ENCODE data around the gene CIDEB. TPM values are rescaled to one million over a fixed set of nuclear protein-coding genes. Genes with fewer than 3 reads are reported as not detected.

Gene CIDEB
- total RNA-seq, 1 donor from 2014 or later: 4.6 TPM

DNA sequence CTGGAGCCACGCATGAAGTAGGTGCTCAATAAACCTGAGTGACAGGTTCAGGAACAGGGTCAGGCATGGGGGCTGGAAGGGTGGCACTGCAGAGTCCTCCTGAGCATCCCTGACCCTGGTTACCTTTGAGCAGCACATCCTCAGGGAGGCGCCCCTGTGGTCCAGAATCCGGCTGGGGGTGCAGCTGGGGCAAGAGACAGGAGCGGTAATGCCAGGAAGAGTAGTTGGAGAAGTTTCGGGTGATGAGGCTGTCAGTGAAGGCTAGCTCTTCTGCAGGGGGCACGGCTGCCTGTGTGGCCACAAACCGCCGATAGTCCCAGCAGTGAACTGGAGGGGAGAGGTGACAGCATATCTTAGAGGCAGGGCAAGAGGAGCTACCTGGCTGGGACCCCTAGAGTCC lies 38.4 kb downstream of the CIDEB start:
- DNase-seq: no peak

DNA sequence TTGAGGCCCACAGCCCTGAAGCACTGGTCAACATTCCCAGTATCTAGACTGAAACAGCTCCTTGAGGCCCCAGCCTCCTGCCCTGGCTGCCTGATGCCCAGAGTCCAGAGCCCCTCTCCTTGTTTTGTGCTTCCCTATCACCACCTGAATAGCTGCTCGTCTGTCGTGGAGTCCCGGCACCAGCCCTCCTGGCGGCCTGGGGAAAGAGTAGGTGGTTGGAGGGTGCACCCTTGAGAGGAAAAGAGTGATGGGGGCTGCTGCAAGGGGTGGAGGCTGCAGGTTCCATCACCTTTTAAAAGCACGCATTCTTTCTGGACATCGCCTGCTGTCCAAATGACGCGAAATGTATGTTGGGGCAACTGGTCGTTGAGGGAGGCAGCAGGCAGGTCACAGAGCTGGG lies 39.6 kb downstream of the CIDEB start:
- DNase-seq: no peak

DNA sequence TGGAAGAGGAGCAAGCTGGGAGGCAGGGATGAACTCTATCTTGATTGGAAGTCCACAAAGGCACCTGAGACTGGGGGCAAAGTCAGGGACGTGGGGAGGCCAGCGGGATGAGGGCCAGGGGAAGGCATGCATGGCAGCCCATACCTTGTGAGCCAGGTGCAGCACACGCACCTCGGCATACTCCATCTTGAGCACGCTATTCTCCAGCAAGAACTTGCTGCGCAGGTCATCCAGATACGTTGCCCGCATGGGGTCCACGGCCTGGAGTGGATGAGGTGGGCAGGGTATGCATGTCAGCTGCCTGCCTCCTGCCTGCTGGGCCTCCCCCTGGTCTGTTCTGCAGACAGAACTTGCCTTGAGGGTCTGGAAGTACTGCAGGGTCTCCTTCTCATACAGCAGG lies 40.3 kb downstream of the CIDEB start:
- no peak for DNase-seq

DNA sequence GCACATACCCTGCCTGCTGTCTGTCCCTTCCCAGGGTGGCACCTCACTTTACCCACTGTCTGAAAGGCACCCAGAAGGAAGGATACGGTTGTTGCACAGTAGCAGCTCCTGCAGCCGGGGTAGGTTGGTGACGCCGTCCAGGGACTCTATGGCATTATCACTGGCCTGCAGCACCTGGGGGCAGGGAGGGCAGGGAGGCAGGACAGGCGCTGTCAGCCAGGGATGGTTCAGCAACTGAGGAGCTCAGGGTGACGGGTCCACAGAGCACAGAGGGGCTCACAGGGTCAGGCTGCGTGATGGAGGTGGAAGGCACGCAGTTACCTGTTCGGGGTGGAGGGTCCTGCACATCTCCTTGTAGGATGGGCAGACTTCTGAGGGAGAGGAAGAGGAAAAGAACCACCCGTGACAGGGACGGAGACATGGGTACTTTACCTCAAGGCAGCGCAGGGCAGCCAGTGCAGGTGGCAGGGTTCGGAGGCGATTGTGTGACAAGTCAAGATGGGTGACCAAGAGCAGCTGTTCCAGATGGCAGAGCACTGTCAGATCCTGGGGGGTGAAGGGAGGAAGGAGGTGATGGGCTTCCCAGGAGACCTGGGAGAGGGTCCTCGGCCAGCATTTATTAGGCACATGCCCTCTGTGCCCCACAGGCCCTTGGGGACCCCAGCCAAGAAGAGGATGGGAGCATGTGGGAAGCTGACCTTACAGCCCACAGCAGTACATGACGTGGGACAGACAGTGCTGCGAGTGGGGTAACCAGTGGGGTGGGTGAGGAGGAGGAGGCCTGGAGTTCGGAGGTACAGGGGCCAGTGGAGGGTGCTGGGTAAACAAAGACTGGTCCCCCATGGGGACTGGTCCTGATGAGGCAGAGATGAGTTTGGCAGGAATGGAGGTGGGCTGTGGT lies 41.2 kb downstream of the CIDEB start:
- DNase-seq: no peak

DNA sequence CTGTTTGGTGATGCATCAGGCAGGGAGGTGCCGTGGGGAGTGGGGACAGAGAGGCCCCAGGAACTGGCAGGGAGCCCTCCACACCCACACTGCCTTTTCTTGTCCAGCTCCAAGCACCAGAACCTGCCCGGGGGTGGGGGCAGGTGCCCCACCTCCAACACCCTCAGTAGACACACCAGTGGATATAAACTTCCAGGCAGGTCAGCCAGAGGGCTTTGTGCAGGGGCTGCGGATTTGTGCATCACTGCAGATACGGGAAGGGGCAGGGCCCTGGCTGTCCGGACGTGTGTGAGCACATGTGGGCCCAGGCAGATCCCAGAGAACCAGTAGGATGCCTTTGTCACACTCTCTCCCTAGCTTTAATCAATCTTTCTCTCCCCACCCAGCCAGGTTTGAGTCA lies 43.5 kb downstream of the CIDEB start:
- DNase-seq: no peak

DNA sequence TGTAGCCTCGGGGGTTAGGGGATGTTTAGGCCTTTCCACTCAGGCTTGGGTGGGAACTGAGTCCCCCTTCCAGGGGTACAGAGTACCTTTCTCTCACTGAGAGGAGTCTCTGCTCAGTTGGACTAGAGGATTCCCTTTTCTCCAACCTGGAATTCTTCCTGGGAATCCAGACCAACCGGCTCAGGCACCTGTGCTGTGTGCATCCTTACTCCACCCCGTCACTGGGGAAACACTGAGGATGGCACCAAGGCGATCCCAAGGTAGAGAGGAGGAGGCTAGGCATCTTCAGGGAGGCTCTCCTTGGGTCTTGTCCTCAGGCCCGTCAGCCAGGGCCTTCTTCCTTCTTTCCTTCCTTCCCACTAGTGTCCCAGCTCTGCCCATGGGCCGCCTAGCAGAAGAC lies 43.9 kb downstream of the CIDEB start:
- DNase-seq: no peak

DNA sequence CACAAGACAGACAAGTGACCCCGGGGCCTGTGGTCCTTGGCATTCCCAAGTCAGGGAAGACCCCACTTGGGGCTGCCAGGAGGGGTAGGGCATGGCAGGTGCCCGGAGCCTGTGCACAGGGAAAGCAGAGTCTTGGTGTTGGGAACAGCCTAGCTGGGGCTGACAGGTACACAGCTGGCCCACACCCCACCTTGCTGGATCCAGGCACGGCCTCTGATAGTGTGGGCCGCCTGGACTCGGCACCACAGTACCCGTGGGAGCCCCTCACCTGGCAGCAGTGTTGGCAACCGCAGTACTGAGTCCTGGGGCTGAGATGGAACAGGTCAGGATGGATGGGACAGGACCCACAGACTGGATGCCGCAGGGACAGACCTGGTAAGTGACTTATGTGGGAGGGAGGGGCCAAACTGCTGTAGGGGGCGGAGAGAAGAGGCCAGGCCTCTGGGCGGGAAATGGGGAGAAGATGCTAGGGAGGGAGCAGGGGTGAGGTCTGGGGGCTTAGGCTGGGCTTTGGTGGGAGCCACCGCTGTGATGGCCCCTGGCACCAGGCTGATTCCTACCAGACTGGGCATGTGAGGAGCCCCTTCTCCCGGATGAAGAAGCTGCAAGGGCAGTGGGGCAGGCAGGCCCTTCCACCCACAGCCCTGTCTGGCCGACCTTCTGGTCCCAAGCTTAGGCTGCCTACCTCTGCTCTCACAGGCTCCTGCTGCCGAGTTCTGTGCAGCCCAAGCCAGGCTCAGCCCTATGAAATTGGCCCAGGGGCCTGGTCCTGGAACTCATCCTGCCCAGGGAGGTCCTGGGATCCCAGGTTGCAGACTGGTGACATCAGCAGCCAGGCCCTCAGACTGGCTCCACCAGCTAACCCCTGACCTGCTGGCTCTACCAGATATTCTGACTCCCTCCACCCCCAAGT lies 44.7 kb downstream of the CIDEB start, which contains the start of gene TGM1:
TSS of gene TGM1 (minus strand) at position 357 of the 913 bp plus-strand sequence. CDS start 825 bp downstream, outside the sequence.
- DNase-seq: no peak

DNA sequence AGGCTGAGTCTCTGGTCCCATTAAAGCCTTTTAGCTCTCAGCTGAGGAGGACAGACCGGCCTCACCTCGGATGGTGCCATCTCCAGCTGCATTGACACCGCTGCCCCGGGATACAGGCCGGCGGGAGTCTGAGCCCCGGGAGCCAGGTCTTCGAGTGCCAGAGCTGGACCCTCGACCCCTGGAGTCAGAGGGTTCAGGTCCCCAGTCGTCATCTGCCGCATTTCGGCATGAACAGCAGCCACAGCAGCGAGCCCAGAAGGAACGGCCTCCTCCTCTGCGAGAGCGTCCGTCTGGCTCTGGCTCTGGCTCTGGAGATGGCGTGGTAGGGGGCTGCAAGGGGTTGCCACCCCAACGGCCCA lies 45.8 kb downstream of the CIDEB start:
- no peak for DNase-seq

DNA sequence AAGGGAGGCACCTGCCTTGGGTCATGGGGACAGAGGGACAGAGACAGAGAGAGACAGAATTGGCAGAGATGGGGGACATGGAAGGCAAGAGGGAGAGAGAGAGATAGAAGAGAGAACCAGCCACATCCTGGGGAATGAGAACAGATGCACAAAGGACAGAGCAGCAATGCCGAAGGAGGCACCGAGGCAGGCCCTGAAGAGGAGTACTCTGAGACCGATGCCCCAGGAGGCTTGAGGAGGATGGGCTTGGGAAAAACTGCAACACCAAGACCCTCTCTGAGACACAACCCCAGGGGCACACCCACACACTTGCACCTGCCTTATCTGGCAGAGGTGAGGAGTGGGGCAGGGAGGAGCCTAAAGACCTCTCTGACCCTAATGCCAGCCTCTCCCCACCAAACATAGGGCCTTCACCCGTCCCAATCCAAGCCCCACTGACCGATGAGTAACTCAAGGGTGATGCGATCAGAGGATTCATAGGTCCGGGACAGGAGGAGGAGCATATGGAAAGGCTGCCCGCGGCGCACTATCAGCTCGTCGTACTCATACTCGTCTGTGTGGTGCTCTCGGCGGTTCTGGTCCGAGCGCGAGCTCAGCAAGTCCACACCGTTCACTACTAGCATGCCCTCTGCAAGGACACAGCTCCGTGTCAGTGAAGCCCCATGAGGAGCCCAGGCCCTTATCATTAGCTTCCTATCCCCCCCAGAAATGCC lies 46.4 kb downstream of the CIDEB start:
- DNase-seq: no peak

DNA sequence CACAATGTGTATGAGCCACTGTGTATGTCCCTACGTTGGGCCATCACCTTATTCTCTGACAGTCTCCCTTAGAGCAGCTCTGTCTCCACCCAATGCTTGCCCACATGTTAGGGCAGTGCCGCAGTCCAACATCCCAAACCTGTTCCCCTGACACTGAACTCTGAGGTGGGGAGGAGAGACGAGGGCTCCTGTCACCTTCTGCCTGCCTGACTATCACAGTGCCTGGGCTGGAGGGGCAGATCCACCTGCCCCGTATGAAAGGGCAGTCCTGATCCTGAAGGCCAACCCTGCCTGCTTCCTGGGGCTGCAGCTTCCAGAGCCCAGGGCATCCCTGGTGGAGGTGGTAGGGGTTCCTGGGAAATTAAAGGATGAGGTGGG lies 47.0 kb downstream of the CIDEB start:
- DNase-seq: no peak

DNA sequence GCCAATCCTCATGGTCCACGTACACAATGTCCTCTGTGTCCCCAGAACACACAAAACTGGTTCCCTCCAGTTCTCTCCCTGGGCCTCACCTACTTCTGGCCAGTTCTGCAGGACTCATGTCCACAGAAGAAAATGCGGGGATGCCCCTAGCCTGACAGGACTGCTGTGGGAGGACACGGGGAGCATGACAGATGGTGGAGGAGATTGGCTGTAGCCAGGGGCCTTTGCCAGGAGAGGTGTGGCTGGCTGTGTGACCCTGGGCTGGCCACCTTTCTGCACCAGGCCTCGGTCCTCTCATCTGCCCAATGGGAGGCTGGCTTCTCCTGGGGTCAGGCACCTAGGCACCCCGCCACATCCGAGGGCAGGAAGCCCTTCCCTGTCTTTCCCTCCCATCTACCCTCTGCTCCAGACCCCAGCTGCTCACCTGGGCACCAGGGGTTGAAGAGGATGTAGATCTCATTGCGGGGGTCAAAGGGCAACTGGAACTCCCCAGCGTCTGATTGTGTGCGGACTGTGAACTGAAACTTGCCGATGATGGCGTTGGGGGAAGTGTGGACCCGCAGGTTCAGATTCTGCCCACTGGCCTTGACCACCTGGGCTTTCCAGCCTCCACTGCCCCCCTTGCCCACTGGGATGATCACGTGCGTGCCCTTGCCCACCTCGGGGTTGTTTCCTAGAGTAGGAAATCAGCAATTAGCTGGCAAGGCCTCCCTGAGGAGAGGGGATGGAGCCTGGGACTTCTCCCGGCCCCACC lies 47.6 kb downstream of the CIDEB start:
- DNase-seq: no peak

DNA sequence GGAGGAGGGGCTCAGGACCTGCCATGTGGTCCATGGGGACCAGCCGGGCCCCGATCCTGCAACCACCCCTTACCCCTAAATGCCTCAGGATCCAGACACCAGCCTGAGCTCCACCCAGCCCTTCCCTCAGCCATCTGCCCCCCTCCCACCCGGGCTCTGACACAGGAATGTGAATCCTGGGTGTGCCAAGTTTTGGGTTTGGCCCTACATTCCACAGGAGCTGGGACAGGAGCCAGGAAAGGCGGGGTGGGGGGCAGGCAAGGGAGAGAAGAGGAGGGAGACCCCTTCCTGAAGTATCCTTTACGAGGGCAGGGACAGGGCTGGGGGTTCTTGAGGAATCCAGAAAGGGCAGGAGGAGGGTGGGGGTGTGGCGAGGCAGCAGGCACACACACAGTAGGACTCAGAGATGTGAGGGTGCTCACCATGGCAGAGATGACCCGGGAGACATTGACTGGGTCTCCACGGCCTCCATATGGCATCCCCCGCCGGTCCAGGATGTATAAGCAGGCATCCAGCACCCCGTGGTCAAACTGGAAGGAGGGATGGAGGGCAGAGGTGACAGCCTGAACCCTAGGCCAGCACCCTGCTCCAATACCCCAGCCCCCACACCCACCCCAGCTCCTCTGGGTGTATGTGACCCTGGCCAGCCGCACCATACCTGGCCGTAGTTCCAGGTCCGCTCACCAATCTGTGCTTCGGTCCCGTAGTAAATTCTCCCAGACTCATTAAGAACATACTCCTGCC lies 48.3 kb downstream of the CIDEB start:
- DNase-seq: no peak

DNA sequence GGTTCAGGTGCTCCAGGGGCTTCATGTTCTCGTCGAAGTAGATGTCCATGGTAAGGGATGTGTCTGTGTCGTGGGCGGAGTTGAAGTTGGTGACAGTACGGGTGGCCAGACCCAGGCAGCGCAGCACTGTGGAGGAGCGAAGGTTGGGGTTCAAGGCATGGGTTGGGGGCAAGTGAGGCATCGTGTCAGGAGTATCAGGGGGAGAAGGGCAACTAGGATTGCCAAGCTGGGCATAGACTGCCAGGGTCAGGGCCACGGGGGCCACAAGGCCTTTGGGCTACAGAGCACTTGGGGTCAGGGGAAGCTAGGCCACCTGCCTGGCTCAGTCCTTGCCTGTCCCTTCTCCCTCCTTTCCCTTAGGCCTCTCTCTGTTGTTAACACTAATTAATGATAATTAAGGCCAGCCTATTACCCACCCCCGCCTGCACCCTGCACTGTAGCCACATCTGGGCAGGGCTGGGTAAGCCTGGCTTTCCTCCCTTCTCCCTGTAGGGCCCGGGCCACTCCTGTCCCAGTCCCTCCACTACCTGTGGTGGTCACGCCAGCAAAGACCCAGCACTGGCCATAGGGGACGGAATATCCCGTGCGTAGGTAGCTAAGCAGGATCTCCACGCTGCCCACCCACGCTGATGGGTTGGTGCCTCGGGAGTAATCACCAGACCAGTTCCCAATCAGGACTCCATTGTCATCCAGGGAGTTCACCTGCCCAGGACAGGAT lies 49.1 kb downstream of the CIDEB start:
- no peak for DNase-seq

DNA sequence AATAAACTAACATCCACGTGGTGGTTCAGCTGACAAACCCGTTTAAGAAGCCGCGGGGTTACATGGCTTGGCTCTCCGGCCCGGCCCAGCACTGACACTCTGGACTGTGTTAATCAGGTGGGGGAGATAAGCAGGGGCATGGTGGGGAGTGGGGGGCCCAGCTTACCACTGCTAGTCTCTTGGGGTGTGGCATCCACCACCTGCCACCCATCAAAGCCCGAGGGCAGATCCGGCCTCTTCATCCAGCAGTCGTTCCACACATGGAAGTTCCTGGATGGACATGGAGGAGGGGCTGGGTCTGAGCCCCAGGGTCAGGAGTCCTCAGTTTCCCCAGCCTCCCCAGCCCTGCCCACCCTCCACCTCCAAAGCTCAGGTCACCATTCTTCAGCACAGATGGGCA lies 49.7 kb downstream of the CIDEB start:
- DNase-seq: no peak

DNA sequence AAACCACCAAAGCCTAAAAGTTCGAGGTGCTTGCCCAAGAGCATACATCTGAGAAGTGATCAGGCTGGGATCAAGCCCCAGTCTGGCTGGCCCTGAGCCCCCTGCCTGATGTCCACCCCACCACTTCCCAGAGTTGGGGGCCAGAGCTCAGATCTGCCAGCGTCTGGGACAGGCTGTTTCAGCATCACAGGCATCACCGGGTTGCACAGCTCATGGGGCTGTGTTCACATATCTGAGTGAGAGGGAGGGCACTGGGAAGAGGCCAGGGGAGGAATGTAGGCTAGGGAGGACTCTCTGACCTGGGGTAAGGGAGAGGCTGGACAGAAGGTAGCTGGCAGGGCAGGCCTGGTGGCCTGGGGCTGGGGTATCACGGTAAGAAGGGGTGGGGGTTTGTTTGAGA lies 50.8 kb downstream of the CIDEB start:
- no peak for DNase-seq

DNA sequence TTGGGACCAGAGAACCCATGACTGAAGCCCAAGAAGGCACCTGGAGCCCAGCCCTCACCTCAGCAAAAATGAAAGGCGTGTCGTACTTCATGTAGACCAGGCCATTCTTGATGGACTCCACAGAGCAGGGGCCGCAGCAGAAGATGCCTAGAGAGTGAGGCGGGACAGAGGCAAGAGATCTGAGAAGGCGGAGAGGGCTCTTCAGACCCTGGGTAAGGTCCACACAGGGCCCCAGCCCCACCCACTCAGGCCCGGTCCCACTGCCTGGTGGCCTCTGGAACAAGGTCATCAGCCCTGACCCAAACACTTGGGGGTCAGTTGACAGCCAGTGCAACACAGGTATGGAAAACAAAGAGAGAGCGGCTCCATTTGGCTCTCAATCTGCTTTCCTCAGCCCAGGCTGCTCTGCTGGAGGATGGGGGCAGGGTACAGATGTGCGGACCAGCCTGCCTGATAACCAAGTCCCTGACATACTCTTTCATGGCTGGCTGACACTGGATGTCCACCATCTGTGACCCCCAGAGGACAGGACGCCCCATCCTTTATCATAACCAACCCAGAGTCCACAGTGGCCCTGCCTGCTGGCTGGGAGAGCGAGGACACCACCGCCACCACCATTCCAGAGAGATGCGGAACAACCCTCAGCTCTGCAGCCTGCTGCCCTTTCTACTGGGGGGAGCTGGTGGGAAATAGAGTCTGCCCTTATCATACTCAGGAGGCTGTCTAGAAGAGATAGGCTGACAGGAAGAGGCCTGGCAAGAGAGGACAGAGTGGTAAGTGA lies 51.7 kb downstream of the CIDEB start:
- DNase-seq: no peak

DNA sequence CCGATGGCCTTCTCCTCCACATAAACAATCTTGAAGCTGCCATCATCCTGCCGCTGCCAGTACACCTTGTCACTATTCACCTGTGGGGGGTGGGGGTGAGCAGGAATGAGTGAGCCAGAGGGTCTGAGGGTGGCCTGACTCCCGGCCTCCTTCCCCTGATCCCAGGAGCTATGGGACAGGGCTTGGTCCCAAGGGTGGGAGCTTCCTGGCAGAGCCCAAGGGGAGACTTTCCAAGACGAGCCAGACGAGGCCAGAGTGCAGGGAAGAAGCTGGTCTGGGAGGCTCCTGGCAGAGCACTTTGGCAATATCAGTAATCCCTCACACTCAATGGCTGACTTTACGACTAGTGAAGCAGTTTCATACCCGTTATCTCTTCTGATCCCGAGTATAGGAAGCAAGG lies 52.3 kb downstream of the CIDEB start:
- DNase-seq: no peak
